Osteocyte (in vitro differentiated cells): ENCODE measurements around the gene SERINC3. TPM values are rescaled to one million over a fixed set of nuclear protein-coding genes. Genes with fewer than 3 reads are reported as not detected.

Experiments
- DNase-seq: peaks from one replicate; pipeline ENCODE4 v3.0.0; 2021; ENCODE audit warnings: mixed read lengths; ENCODE audit not compliant: unreplicated experiment; ENCODE audit errors: extremely low spot score
- H3K27ac Mint-ChIP-seq: one replicate; pipeline ENCODE4 v1.8.0; 2021; ENCODE audit warnings: mild to moderate bottlenecking, mixed read lengths; ENCODE audit not compliant: unreplicated experiment
- H3K27me3 Mint-ChIP-seq: one replicate; pipeline ENCODE4 v1.8.0; 2021; ENCODE audit warnings: mixed read lengths; ENCODE audit not compliant: unreplicated experiment
- H3K36me3 Mint-ChIP-seq: one replicate; pipeline ENCODE4 v1.8.0; 2021; ENCODE audit warnings: mixed read lengths; ENCODE audit not compliant: unreplicated experiment
- H3K4me1 Mint-ChIP-seq: one replicate; pipeline ENCODE4 v1.8.0; 2021; ENCODE audit warnings: mixed read lengths; ENCODE audit not compliant: unreplicated experiment
- H3K4me3 Mint-ChIP-seq: one replicate; pipeline ENCODE4 v1.8.0; 2021; ENCODE audit warnings: mild to moderate bottlenecking, moderate library complexity, mixed read lengths; ENCODE audit not compliant: unreplicated experiment
- H3K9me3 Mint-ChIP-seq: one replicate; pipeline ENCODE4 v1.8.0; 2021; ENCODE audit warnings: mixed read lengths; ENCODE audit not compliant: unreplicated experiment
- total RNA-seq: library from RNA; stranded (reverse); gene quantifications from 2 replicates; pipeline ENCODE4 v1.2.1, GENCODE V29; 2021
- TF ChIP-seq, protein P1 (sequence below): fragments of 200-600 bp; sonication (generic); IDR thresholded peaks from 2 replicates; pipeline ENCODE4 v1.5.0; 2021; ENCODE audit warnings: antibody characterized with exemption, mild to moderate bottlenecking, moderate library complexity

The SERINC3 gene
- total RNA-seq, 1 donor from 2014 or later, result 121 TPM

DNA sequence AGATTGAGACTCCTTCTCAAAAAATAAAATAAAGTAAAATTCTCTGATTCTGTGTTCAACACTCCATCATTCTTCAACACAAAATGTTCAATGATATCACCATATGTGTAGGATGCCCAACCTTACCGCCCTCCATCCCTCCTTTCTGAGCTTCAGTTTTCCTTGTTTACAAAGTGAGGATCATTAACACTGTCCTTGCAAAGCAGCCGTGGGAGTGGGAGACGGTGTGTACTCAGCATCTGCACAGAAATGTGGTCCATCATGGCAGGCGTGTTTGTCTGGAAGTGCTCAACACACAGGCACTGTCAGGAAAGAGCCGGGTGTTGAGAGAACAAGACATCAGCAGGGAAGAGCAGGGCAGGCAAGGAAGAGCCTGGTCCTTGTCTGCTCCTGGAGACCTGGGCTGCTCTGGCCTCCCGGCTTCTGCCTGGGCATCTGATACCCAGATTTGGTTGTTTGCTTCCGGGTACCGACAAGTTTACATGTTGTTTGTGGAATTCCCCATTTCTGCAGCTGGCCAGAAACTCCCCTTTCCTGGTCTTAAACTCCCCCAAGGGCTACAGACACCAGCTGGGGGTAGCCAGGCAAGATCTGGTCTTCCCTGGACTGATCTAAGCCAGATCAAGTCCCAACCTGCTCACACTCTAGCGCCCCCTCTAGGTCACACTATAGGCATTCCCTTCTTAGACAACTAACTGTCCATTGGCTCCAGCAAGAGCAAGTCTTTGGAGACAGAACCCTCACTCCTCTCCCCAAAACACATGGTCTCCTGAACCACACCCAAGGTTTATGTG, 72.9 kb downstream of the SERINC3 start:
- no peaks in the 10 kb centered on the region for H3K9me3 Mint-ChIP-seq
- H3K27me3 Mint-ChIP-seq, result peaks cover 23% of the 10 kb centered on the region
- no peak overlapping the region for H3K27ac Mint-ChIP-seq
- no peak overlapping the region for H3K4me3 Mint-ChIP-seq
- no peaks in the 10 kb centered on the region for H3K36me3 Mint-ChIP-seq
- TF ChIP-seq, protein P1, sequence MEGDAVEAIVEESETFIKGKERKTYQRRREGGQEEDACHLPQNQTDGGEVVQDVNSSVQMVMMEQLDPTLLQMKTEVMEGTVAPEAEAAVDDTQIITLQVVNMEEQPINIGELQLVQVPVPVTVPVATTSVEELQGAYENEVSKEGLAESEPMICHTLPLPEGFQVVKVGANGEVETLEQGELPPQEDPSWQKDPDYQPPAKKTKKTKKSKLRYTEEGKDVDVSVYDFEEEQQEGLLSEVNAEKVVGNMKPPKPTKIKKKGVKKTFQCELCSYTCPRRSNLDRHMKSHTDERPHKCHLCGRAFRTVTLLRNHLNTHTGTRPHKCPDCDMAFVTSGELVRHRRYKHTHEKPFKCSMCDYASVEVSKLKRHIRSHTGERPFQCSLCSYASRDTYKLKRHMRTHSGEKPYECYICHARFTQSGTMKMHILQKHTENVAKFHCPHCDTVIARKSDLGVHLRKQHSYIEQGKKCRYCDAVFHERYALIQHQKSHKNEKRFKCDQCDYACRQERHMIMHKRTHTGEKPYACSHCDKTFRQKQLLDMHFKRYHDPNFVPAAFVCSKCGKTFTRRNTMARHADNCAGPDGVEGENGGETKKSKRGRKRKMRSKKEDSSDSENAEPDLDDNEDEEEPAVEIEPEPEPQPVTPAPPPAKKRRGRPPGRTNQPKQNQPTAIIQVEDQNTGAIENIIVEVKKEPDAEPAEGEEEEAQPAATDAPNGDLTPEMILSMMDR, result peak; percentile 30
- no peak for DNase-seq
- H3K4me1 Mint-ChIP-seq, result no peaks in the 10 kb centered on the region

DNA sequence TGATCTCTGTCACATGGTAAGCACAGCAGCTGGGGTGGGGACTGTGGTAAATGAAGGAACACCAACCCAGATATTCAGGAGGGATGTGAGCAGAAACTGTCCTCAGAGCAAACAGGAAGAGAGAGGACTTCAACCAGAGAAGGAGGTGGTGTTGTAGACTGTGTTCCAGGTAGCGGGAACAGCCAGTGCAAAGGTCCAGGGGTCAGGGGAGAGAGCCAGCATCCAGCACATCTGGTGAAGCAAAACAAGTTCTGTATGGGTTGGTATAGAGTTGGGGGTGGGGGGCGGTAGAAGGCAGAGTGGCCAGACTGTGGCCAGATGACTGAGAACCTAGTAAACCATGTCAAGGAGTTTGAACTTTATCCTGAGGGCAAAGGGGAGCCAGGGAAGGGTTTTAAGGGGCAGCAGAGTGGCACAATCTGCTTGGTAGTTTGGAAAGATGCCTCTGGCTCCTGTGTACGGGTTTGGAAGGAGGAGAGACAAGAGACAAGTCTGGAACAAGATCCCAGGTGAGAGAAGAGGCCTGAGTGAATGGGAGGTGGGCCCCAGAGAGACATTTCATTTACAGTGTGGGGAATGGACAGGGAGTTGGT, 73.9 kb downstream of the SERINC3 start:
- TF ChIP-seq, protein P1, result no peak
- Mint-ChIP-seq H3K9me3 (no peaks in the 10 kb centered on the region), H3K27me3 (peaks cover 19% of the 10 kb centered on the region), H3K4me3 (no peak overlapping the region), H3K27ac (no peak overlapping the region), H3K36me3 (no peaks in the 10 kb centered on the region), H3K4me1 (no peaks in the 10 kb centered on the region)
- DNase-seq, result no peak

Other genes with a start within 250 kb of the SERINC3 start
- 8.9 and 10.0 TPM in 2 replicates for gene FITM2, start 210.9 kb downstream of the SERINC3 start, total RNA-seq
- not detected in 2 replicates for gene R3HDML, start 185.0 kb downstream of the SERINC3 start, total RNA-seq
- not detected in 2 replicates for gene HNF4A, start 166.4 kb downstream of the SERINC3 start, total RNA-seq
- gene TTPAL, start 46.2 kb downstream of the SERINC3 start, total RNA-seq, result 18.9 and 20.8 TPM in 2 replicates
- gene PKIG, start 60.5 kb upstream of the SERINC3 start, total RNA-seq, result 26.0 and 29.5 TPM in 2 replicates
- gene ADA, start 129.6 kb upstream of the SERINC3 start, total RNA-seq, result 177 and 185 TPM in 2 replicates
- 18.2 and 24.0 TPM in 2 replicates for gene CCN5, start 193.3 kb upstream of the SERINC3 start, total RNA-seq
- gene KCNK15, start 223.8 kb upstream of the SERINC3 start, total RNA-seq, result 17.5 and 21.5 TPM in 2 replicates